ENCODE results near the gene FEM1C.

DNA sequence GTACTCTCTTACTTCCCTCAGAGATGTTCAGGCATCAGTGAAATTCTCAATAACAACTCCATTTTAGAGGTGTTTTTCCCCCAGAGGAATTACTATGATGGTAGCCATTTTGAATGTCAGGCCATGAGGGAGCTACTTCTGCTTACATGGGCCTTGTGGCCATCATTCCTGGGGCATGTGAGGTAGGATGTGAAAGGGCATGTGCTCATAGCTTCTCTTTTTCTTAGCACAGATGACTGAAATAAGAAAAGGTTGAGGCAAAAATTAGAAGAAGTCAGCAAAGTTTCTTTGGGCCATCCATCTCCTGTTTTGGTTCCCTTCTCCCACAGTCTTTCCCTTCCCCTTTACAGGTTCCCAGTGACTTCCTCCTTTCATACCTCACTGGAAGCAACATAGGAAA, 68.8 kb downstream of the FEM1C start:
- TF ChIP-seq CTCF (optimal IDR thresholded peaks at IDR 0.05 in 1 of 3, IDR thresholded peaks at IDR 0.05 in 1 of 3, conservative IDR thresholded peaks at IDR 0.05 in 1 of 3; ENCODE audit: extremely low read depth in 1 of 3, insufficient read depth in 2 of 3, low read length in 3 of 3), result no peak
- TF ChIP-seq EZH2 (IDR thresholded peaks at IDR 0.05; ENCODE audit: low read length), result no peak
